GM19328 (cell line): ENCODE measurements around the gene GPR17.

ENCODE experiments used
- ATAC-seq: cut with Tn5 transposase; IDR thresholded peaks from one replicate; pipeline ENCODE4 v1.9.1; 2021; ENCODE audit warnings: mild to moderate bottlenecking, moderate library complexity; ENCODE audit not compliant: unreplicated experiment

GPR17 gene

DNA sequence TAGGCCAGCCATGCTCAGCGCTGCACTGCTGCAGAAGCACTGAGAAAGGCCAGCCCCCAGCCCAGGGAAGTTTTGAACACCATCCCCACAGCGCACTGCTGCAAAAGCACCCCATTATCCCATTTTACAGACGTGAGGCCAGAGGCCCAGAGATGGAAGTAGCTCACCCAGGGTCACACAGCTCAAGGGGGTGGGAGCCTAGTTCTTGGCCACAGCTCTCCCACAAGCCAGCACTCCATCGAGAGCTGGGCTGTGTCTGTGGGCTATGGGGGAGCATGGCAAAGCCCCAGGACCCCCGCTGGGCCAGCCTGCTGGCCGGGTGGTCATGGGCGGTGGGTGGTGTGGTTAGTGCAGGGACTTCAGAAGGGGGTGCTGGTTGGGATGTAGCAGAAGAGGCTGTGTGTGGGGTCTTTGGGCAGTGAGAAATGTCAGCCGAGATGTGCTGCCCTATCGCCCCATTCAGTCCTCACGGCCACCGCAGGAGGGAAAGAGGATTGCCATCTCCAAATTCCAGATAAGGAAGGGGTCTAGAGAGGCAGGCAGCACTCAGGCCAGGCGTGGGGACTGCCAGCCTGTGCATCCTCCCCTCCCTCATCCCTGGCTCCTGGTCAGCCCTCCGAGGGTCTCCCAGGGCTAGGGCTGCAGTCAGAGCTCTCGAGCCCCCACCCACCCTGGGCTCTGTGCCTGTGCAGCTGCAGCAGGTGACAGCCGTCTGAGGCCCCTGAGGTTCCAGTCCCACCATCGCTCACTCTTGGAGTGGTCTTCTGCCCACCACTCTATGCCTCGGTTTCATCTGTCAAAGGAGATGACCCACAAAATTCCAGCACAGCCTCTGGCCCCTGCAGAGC lies 17.0 kb upstream of the GPR17 start:
- no peak for ATAC-seq

DNA sequence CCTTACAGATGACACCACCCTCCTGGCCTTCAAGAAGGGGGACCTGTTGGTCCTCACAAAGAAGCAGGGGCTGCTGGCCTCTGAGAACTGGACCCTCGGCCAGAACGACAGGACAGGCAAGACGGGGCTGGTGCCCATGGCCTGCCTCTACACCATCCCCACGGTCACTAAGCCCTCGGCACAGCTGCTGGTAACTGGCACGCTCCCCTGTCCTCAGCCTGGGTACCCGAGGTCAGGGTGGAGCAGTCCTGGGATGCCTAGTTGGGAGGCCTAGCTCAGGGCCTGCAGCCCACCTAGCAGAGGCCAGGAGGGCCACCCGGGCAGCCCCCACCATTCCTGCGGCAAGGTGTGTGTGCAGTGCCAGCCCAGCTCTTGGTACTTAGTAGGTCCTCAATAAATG lies 16.3 kb upstream of the GPR17 start:
- ATAC-seq: no peak

DNA sequence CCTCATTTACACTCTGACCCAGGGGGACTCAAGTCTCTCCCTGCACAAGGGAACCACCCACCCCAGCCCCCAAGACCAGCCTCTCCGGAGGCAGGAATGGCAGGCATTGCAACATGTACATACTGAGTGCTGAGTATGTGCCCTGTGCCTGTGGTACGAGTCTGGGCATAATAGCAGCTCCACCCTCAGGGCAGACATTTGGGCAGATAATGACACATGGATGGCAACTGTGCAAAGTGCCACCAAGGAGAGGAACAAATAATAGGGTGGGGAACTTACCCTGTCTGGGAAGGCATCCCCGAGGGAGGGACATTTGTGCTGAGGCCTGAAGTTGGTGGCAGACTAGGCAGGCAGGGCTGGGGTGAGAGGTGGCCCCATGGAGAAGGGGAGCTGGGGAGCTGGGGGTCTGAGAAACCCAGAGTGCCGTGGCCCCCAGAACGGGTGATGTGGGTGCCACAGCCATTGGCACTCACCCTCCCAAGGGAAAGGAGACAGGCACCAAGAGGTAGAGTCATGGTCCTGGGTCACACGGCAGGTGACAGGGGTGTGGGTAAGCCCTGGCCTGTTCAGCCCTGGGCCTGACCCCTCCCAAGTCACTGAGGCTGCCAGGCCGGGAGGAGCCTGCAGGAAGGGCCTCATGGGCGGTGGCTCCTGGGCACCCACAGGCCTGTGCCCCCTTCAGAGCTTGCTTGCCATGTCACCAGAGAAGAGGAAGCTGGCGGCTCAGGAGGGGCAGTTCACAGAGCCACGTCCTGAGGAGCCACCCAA lies 15.7 kb upstream of the GPR17 start:
- no peak for ATAC-seq

DNA sequence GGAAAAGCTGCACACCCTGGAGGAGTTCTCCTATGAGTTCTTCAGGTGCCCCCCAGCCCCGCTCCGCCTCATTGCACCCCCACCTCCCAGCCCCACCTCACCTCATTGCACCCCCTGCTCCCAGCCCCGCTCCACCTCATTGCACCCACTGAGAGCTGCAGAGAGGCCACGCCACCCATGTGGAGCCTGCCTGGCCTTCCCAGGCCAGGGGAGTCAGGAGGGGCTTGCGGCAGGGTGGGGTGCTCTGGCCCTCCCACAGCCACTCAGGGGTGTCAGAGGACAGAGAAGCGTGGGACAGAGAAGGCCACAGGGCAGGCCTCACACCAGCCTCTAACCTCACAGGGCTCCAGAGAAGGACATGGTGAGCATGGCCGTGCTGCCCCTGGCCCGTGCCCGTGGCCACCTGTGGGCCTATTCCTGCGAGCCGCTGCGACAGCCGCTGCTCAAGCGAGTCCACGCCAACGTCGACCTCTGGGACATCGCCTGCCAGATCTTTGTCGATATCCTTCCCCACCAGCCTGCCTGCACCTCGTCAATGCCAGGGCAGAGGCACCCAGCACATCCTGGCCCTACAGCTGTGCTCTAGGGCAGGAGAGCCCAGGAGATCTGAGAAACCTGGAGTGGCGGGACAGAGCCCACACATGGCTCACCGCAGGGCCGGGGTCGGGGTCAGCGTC lies 15.0 kb upstream of the GPR17 start:
- no peak for ATAC-seq

DNA sequence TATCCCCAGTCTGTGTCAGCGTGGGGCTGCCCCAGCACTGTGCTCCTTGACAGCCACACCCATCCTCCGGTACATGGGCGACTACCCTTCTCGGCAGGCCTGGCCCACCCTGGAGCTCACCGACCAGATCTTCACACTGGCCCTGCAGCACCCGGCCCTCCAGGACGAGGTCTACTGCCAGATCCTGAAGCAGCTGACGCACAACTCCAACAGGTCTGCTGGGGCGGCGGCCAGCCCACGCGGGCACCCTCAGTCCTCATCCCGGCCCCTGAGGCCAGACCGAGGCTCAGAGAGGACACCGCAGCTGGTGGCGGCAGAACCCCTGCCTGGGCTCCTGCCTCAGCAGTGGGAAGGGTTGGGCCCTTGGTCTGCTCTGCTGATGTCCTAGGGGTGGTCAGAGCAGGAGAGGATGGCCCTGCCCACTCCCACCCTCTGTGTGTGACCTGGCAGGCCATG lies 14.4 kb upstream of the GPR17 start:
- ATAC-seq: no peak

DNA sequence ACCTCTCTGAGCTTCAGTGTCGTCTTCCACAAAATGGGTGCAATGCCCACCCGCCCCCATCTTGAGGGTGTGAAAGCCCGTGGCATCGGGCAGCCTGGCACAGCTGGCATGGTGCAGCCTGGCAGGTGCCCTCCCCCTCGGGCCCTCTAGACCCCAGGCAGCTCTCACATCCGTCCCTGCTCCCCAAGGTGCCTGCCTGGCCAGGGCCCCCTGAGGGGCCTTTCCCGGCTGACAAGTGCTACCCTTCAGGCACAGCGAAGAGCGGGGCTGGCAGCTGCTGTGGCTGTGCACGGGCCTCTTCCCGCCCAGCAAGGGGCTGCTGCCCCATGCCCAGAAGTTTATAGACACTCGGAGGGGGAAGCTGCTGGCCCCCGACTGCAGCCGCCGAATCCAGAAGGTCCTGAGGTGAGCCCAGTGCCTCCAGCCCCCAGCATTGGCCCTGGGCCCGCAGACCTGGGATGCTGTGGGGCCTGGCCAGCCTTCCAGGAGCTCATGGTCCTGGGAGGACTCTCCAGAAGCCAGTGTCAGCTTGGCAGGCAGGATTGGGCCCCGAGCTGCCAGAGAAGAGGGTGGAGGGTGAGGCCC lies 13.9 kb upstream of the GPR17 start:
- no peak for ATAC-seq

DNA sequence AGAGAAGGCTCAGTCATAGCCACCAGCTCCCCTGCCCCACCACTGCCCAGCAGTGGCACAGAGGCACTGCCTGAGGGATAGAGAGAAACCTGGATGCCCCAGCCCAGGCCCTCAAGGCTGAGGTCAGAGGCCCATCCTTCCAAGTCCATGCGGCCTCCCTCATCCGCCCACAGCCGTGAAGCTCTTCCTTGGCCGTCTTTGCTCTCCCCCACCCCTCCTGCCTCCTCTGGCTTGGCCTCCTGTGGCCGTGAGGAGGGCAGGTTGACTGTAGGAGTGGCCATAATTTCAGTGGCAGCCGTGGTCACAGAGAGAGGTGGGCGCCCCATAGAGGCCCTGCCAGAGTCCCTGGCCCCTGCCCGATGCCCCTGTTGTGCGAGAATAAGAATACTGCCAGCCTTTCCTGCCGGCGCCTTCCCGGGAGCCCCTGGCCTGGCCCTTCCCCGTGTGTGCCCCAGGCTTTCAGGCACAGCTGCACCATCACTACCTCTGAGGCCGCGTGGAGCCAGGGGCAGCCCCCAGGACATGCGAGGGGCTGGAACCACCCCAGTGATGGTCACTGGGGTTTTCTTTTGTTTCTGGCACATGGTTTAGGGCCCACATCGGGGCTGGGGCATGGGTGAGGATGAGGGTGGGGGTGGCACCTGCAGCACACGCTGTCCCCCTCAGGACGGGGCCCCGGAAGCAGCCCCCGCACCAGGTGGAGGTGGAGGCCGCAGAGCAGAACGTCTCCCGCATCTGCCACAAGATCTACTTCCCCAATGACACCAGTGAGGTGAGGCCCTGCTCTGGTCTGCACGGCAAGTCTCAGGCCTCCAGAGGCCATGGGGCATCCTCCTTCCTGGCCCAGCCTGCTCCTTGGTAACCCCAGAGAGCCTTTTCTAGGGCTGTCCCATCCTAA lies 13.1 kb upstream of the GPR17 start:
- no peak for ATAC-seq

DNA sequence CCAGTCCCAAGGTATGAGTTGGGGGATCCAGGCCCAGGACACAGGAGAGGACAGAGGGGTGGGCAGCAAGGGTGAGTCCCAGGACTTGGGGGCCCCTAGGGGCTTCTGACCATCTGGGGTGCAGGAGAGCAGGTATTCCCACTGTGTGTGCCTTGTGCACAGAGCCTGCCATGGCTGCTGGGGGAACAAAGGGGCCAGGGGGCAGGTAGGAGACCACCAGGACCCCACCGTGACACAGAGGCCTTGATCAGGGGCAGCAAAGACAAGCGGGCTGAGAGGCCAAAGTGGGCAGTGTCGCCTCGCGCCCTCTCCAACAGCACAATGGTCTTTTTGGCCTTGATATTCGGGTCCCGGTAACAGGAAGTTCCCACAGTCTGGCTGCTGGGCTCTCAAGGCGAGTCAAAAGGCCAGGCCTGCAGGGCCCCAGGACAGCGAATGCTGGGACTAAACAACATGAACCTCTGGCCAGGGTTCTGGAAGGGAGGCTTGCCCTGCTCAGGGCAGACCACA lies 12.3 kb upstream of the GPR17 start:
- ATAC-seq: no peak

DNA sequence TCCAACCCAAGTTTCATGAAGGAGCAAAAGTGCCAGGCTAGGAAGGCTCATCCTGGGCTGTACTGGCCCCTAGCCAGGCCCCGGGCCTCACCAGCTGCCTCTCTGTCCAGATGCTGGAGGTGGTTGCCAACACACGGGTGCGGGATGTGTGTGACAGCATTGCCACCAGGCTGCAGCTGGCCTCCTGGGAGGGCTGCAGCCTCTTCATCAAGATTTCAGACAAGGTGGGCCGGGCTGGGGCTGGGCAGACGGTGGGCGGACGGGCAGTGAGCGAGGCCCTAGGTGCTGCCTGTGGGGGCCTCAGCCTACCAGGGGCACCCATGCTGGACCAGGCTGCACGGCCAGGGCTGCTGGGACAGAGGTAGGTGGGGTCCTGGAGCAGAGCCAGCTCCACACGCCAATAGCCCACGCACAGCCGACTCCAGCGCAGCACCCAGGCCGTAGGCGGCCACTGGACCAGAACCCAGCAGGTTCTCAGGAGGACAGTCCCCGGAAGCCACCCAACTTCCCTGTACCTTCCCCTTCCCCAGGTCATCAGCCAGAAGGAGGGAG lies 11.8 kb upstream of the GPR17 start:
- no peak for ATAC-seq

DNA sequence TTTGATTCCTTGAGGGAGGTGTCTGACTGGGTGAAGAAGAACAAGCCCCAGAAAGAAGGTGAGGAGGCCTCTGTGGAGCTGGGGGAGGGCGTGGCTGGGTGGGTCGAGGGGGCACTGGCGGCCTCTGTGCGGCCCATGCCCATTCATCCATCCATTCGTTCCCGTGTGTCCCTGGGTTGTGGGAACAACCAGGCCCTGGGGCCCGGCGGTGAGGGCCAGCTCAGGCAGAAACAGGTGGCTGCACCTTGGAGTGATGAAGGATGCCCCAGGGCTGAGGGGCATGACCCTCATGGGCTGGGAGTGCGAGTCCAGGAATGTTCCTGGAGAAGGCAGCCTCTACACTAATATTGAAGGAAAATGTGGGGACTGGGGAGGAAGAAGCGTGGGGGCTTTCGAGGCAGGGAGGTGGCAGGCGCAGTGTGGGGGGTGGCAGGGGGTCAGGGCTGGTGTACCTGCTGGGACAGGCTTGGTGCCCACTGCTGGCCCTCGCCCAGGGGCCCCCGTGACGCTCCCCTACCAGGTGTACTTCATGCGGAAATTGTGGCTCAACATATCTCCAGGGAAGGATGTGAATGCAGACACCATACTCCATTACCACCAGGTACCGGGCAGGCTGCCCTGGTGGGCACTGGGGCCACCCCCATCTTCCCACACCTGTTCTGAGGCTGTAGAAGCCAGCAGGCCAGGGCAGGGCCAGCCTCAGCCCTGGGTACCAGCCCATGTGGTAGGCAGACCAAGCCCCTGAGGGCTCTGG lies 11.2 kb upstream of the GPR17 start:
- no peak for ATAC-seq

DNA sequence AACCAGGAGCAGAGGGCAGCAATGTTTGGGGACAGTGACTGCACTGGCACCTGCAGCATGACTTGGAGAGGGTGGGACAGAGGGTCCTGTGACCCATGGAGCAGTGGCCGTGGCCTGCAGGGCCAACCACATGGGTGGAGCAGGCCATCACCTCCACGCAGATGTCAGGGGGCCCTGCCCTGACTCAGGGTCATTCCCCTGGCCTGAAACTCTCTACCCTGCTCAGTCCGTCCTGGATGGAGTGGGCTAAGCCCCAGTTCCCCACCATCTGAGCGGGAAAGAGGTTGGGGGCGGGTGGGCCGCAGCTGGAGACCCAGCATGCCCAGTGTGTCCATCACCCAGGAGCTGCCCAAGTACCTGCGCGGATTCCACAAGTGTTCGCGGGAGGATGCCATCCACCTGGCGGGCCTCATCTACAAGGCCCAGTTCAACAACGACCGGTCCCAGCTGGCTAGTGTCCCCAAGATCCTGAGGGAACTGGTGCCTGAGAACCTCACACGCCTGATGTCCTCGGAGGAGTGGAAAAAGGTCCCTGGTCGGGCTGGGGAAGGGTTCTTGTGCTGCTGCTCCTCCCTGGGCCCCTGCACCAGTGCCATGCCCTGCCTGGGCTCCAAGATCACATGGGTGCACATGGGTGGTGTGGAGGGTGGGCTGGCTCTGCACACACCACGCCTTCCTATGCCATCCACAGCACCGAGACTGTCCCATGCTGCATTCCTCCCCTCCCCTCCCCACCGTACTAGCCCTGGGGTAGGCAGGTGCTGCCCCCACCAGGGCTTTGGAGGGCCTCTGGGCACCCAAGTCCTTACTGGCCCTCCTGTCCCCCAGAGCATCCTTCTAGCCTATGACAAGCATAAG lies 10.3 kb upstream of the GPR17 start:
- ATAC-seq: no peak

DNA sequence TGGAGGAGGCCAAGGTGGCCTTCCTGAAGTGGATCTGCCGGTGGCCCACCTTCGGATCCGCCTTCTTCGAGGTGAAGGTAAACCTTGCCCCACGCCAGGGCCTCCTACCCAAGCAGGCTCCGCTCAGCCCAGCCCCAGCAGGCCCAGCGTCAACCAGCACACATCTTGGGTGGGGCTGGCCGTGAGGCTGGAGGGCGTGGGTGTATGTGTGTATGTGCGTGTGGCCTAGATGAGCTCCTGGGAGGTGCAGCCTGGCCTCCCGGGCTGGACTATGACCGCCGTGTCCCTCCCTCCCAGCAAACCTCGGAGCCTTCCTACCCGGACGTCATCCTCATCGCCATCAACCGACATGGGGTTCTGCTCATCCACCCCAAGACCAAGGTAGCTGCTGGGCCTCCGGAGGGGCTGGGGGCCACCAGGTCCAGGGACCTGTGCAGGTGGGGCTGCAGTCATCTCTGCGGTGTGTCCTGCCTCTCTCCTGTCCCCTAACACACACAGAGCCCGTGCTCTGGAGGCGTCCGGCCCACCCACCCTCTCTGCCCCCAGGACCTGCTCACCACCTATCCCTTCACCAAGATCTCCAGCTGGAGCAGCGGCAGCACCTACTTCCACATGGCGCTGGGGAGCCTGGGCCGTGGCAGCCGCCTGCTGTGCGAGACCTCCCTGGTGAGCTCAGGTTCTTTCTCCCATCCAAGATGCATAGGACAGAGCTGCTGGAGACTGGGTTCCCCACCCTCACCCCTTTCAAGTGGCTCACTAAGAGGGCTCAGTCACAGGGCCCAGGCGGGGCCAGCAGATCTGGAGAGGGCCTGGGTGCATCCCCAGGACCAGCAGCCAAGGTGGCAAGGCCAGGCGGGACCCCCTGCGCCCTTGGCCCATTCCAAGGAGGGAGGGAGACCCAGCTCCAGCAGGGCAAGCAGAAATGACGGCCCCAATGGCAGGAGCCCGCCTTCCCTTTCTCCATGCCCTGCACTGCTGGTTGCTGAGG lies 9.4 kb upstream of the GPR17 start:
- ATAC-seq: no peak

DNA sequence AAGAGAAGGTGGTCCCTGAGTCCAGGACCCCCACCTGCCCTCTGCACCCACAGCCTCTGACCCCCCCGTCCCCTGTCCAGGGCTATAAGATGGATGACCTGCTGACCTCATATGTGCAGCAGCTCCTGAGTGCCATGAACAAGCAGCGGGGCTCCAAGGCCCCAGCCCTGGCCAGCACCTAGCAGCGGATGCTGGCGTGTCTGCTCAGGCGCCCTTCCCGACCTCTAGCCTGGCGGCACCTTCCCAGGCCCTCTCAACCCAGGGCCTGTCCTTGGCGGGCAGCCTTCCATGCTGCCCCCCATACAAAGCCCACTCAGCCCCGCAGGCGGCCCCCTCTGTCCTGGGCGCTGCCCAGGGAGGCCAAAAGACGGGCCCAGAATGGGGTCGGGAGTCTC lies 8.7 kb upstream of the GPR17 start:
- no peak for ATAC-seq

DNA sequence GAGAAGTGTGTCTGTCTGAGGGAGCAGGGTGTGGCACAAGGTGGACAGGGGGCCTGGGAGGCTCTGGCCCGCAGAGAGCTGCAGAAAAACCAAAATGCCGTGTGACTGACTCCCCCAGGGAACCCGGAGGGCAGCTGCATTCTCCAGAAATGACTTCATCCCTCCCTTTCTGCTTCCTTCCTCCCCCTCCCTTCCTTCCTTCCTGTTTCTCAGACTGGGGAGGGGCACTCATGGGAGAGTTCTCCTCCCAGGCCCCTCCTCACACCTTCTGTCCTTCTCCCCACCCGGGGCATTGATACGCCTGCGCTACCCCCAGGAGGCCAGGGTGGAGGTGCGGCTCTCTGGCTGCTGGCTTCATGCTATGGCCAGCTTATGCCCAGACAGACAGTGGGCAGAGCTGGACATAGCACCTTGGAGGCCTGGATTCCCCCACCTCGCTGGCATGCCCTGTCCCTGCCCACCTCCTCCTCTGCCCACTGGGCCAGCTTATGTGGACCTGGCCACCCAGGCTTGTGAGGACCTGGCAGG lies 8.2 kb upstream of the GPR17 start:
- ATAC-seq: no peak

DNA sequence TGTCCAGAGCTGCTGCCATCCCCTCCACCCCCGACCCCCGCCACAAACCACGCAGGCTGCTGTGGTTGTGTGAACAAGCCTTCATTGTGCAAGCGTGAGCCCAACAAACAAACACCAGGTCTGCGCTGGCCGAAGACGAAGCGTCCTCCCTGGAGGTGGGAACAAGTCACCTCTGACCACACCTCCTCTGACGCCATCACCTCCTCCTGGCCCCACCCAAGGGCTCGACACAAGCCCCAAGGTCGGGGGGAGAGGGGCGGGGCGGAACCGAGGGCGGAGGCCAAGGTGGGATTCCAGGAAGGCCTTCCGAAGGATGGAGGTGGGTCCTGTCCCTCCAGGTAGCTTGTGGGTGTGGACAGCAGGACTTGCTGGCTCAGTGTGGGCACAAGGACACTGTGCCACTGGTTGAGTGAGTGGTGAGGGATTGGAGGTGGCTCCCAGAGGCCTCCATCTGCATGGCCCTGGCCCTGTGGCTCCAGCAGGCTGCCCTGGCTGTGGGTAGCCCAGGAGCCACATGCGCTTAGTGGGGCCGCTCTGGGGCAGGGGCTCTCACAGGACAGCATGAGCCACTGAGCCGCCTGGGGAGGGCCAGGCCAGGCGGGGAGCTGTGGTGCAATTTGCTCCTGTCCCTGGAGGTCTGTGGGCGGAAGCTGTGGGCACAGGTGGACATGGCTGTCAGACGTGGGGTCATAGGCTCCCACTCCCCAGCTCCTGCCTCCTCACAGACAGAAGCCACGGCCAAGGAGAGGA lies 7.4 kb upstream of the GPR17 start:
- ATAC-seq: no peak

DNA sequence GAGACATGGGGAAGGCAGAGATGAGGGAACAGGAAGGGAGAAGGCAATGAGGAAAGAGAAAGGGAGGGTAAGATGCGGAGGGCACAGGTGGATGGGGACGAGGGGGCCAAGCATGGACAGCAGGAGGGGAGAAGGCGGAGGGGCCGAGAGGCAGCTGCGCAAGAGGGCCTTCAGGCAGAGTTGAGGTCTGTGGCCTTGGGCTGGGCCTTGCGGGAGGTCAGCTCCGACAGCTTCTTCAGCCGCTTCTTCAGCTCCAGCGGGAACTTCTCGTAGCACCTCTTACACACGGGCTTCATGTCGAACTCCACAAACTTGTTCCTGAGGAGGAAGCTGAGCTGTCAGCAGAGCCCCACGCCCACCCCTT lies 6.9 kb upstream of the GPR17 start:
- ATAC-seq: no peak
